HUES64 (cell line): ENCODE measurements around the gene USH2A.
"Not testable (repeated sequence)": the region's sequence is repeated elsewhere in the genome, so short reads cannot be mapped to it uniquely, and the experiment has no call there.

Experiments
- H3K27ac ChIP-seq: 2 replicates; pipeline ENCODE4 v1.7.0; 2013; ENCODE audit warnings: low read depth, low read length, inconsistent platforms
- H3K27me3 ChIP-seq: 2 replicates; pipeline ENCODE4 v1.6.1; 2013; ENCODE audit warnings: mild to moderate bottlenecking, low read length; ENCODE audit not compliant: insufficient read depth
- H3K36me3 ChIP-seq: 2 replicates; pipeline ENCODE4 v1.6.1; 2013; ENCODE audit warnings: mild to moderate bottlenecking, low read length; ENCODE audit not compliant: insufficient read depth
- H3K4me1 ChIP-seq: 2 replicates; pipeline ENCODE4 v1.6.1; 2013; ENCODE audit warnings: mild to moderate bottlenecking, low read length, moderate library complexity; ENCODE audit not compliant: insufficient read depth
- H3K4me3 ChIP-seq: 2 replicates; pipeline ENCODE4 v1.5.1; 2013; ENCODE audit warnings: mild to moderate bottlenecking, low read length, moderate library complexity
- H3K9ac ChIP-seq: 2 replicates; pipeline ENCODE4 v1.6.1; 2013; ENCODE audit warnings: mild to moderate bottlenecking, low read depth, low read length
- H3K9me3 ChIP-seq: 2 replicates; pipeline ENCODE4 v1.6.1; 2013; ENCODE audit warnings: low read depth, low read length; ENCODE audit not compliant: insufficient read depth
- WGBS: fragments of 150-250, 120-280 bp; methylation state at CpG from one replicate; pipeline ENCODE4 v1.1.7; 2013; ENCODE audit warnings: missing lambda C conversion rate; 5-methylcytosine and 5-hydroxymethylcytosine counted together

USH2A gene

DNA sequence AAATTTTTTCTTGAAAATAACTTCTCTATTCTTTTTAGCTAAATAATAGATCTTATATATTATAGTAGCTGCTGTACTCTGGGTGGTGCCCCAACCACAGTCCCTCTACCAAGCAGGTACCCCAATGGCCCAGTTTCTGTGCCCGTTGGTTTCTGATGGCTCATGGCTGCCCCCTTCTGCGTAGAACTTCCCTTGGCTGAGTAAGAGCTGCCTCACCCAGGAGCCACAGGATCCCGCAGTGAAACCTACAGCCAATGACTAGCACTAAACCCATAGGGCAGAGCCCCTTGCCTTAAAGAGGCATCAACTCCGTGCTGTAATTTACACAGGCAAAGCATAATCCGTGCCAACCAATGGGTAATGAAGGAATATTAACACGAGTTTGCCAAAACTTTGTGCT is 247.5 kb downstream of the USH2A start:
- Histone ChIP-seq H3K4me1 (0 out of 2 replicates have a peak, but pooled peaks cover 6% of the 10 kb centered on the region), H3K4me3 (no peak overlapping the region), H3K9ac (no peak overlapping the region), H3K27ac (no peak overlapping the region), H3K9me3 (no peaks in the 10 kb centered on the region), H3K27me3 (no peaks in the 10 kb centered on the region), H3K36me3 (no peaks in the 10 kb centered on the region)
- WGBS: 62% methylated on average over 6 of the region's 6 CpGs

- Histone ChIP-seq H3K4me3 (no peak overlapping the region), H3K36me3 (no peaks in the 10 kb centered on the region), H3K4me1 (no peaks in the 10 kb centered on the region), H3K27me3 (no peaks in the 10 kb centered on the region), H3K9ac (no peak overlapping the region), H3K9me3 (no peaks in the 10 kb centered on the region), H3K27ac (no peak overlapping the region)
- 92% methylated on average over 4 of the region's 4 CpGs for WGBS
These were observed 249.8 kb downstream of the USH2A start for GRCh38 chr1:216173376-216173995.

- Histone ChIP-seq H3K27me3 (no peaks in the 10 kb centered on the region), H3K4me1 (no peaks in the 10 kb centered on the region), H3K36me3 (no peaks in the 10 kb centered on the region), H3K9ac (no peak overlapping the region), H3K4me3 (no peak overlapping the region), H3K9me3 (no peaks in the 10 kb centered on the region), H3K27ac (no peak overlapping the region)
- no CpG with 5 or more reads among the region's 1 CpG for WGBS
These were observed 253.9 kb downstream of the USH2A start for GRCh38 chr1:216169351-216169750.

- 97% methylated on average over 3 of the region's 3 CpGs for WGBS
- Histone ChIP-seq H3K9ac (no peak overlapping the region), H3K27me3 (no peaks in the 10 kb centered on the region), H3K4me1 (no peaks in the 10 kb centered on the region), H3K36me3 (no peaks in the 10 kb centered on the region), H3K27ac (no peak overlapping the region), H3K9me3 (no peaks in the 10 kb centered on the region), H3K4me3 (no peak overlapping the region)
These were observed 254.7 kb downstream of the USH2A start for GRCh38 chr1:216168546-216168945.

DNA sequence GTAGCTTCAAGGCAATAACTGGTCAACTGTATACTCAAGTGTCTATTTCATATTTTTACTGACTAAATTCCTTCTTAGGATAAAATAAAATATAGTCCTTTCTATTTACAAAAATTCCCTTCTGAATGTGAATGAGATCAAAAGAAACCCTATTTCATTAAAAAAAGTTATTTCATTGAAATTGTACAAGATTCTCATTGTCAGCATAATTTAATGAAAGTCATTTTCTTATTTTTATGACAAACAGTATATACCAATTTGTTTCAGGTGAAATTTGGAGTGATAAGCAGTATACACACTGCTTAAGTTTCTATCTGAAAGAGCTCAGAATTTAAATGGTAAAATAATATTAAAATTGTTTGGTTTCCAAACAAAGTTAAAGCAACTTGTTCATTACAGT is 269.2 kb downstream of the USH2A start:
- H3K4me3 ChIP-seq: no peak overlapping the region
- H3K9me3 ChIP-seq: peaks cover 4% of the 10 kb centered on the region; the same call in 1 of the 2 replicates
- no peak overlapping the region for H3K27ac ChIP-seq
- no peaks in the 10 kb centered on the region for H3K4me1 ChIP-seq
- H3K36me3 ChIP-seq: no peaks in the 10 kb centered on the region
- no peak overlapping the region for H3K9ac ChIP-seq
- no peaks in the 10 kb centered on the region for H3K27me3 ChIP-seq

- 96% methylated on average over 2 of the region's 2 CpGs for WGBS
- Histone ChIP-seq H3K9ac (no peak overlapping the region), H3K4me3 (no peak overlapping the region), H3K27ac (no peak overlapping the region), H3K36me3 (no peaks in the 10 kb centered on the region), H3K4me1 (no peaks in the 10 kb centered on the region), H3K9me3 (peaks cover 4% of the 10 kb centered on the region; the same call in 1 of the 2 replicates), H3K27me3 (no peaks in the 10 kb centered on the region)
These were observed 270.1 kb downstream of the USH2A start for GRCh38 chr1:216153130-216153529.

DNA sequence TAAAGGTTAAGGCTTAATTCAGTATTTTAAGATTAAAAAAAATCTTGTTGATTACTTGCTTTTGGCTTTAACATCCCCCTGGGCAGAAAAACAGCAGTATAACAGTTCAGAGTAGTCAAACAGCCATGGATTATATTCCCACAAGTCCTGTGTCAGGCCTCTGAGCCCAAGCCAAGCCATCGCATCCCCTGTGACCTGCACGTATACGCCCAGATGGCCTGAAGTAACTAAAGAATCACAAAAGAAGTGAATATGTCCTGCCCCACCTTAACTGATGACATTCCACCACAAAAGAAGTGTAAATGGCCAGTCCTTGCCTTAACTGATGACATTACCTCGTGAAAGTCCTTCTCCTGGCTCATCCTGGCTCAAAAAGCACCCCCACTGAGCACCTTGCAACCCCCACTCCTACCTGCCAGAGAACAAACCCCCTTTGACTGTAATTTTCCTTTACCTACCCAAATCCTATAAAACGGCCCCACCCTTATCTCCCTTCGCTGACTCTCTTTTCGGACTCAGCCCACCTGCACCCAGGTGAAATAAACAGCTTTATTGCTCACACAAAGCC is 277.7 kb downstream of the USH2A start:
- not testable (repeated sequence) for H3K4me3 ChIP-seq, H3K27me3 ChIP-seq, H3K9me3 ChIP-seq, H3K9ac ChIP-seq, H3K27ac ChIP-seq, H3K36me3 ChIP-seq
- peaks cover 33% of the 10 kb centered on the region for H3K4me1 ChIP-seq
- WGBS: 31% methylated on average over 2 of the region's 7 CpGs

GRCh38 chr1:216144661-216145450 is 278.4 kb downstream of the USH2A start:
- Histone ChIP-seq H3K27me3 (no peaks in the 10 kb centered on the region; the same call in 1 of the 2 replicates), H3K9me3 (no peaks in the 10 kb centered on the region), H3K27ac (peak overlapping the region; percentile 0; the same call in 1 of the 2 replicates), H3K9ac (0 out of 2 replicates have a peak overlapping the region, but pooled peaks have one; percentile 4), H3K36me3 (no peaks in the 10 kb centered on the region), H3K4me3 (no peak overlapping the region), H3K4me1 (peaks cover 33% of the 10 kb centered on the region)
- 44% methylated on average over 5 of the region's 5 CpGs for WGBS

DNA sequence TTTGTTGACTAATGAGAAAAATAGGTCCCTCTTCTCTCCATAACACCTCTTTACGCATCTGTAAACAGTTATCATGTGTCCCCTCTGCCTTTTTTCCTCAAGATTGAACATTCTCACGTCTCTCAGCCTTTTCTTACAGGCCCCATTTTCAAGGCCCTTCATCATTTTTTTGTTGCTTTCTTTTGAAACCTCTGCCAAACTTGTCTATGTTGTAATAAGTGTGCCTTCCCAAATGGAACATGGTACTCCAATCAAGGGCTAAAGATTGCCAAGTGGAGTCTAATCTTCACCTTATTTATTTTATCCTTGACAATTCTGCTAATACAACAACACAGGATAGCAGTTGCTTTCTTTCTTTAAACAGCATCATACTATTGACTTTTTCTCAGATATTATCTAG is 280.3 kb downstream of the USH2A start:
- Histone ChIP-seq H3K36me3 (no peaks in the 10 kb centered on the region), H3K9me3 (no peaks in the 10 kb centered on the region), H3K27me3 (no peaks in the 10 kb centered on the region; the same call in 1 of the 2 replicates), H3K27ac (no peak overlapping the region), H3K9ac (no peak overlapping the region), H3K4me3 (no peak overlapping the region), H3K4me1 (peaks cover 33% of the 10 kb centered on the region)
- 95% methylated on average over 2 of the region's 2 CpGs for WGBS

DNA sequence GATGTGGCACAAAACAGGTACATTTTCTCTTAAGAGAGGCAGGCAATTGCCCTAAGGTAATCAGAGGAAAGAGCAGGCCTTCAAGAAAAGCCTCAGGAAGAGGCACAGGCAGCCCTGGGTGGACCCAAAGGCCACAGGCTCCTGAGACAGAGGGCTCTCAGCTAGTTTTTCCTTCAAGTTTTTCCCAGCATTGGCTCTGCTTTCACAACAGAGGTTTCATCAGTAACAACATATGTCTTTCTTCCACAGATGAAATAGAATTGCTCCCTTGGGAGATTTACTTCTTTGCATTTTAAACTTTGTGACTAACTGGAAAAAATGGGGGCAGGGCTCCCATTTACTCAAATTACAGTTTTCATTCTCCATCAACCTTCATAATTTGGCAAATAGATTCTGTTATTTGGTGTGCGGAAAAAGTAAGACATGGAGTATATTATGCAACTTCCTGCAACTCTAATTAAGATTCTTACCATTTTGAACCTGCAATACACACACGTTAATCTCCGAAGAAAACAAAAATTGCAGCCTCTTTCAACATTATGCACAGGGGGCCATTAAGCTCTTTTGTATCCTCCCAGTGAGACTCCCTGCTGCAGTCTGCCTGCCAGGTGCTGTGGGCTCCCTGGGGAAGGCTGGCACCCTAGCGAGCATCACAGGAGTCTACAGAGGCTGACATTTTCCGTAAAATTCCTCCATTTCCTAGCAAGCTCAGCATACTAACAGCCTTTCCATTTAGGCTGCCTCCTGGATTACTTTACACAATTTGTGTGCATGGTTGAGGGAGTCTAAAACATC is 282.3 kb downstream of the USH2A start:
- no peak overlapping the region for H3K27ac ChIP-seq
- 82% methylated on average over 4 of the region's 5 CpGs for WGBS
- H3K36me3 ChIP-seq: no peaks in the 10 kb centered on the region

More for the DNA sequence above, 282.3 kb downstream of the USH2A start:
- Histone ChIP-seq H3K9ac (no peak overlapping the region), H3K27me3 (no peaks in the 10 kb centered on the region; the same call in 1 of the 2 replicates), H3K4me3 (no peak overlapping the region), H3K9me3 (no peaks in the 10 kb centered on the region), H3K4me1 (peaks cover 33% of the 10 kb centered on the region)
